Liver (tissue), 9 donors: ENCODE measurements around the gene CCDC138. TPM values are rescaled to one million over a fixed set of nuclear protein-coding genes. Genes with fewer than 3 reads are reported as not detected.

Experiments used
- DNase-seq: peaks from one replicate; pipeline ENCODE4 v3.0.0-alpha.2; 2017; ENCODE audit warnings: low spot score
- H3K27ac ChIP-seq, 2 donors: one replicate each; pipeline ENCODE4 v1.7.0; 2013; ENCODE audit warnings: inconsistent platforms in 2 of 2, low read length in 2 of 2, control low read depth in 1 of 2, low read depth in 1 of 2, mild to moderate bottlenecking in 1 of 2
- H3K27me3 ChIP-seq, 4 donors: one replicate each; pipeline versions ENCODE4 v1.6.1 to v1.7.0; 2013; ENCODE audit warnings: low read length in 3 of 4, inconsistent platforms in 1 of 4, mild to moderate bottlenecking in 1 of 4, moderate library complexity in 1 of 4; ENCODE audit not compliant: control insufficient read depth in 4 of 4, insufficient read depth in 4 of 4
- H3K36me3 ChIP-seq, 4 donors: one replicate each; pipeline versions ENCODE4 v1.6.1 to v1.7.0; 2013; ENCODE audit warnings: low read length in 3 of 4, mild to moderate bottlenecking in 3 of 4, low read depth in 1 of 4, moderate library complexity in 1 of 4; ENCODE audit not compliant: control insufficient read depth in 4 of 4, insufficient read depth in 3 of 4
- H3K4me1 ChIP-seq, 4 donors: one replicate each; pipeline versions ENCODE4 v1.6.1 to v1.7.0; 2013; ENCODE audit warnings: low read length in 3 of 4, mild to moderate bottlenecking in 3 of 4, moderate library complexity in 1 of 4; ENCODE audit not compliant: control insufficient read depth in 4 of 4, insufficient read depth in 4 of 4
- H3K4me3 ChIP-seq, 3 donors: one replicate each; pipeline versions ENCODE4 v1.6.1 to v1.7.0; 2013; ENCODE audit warnings: low read length in 3 of 3, control low read depth in 1 of 3, low read depth in 1 of 3, mild to moderate bottlenecking in 1 of 3
- H3K9ac ChIP-seq, 2 donors: one replicate each; pipeline ENCODE4 v1.7.0; 2013; ENCODE audit warnings: low read length in 2 of 2, mild to moderate bottlenecking in 2 of 2, moderate library complexity in 2 of 2, control low read depth in 1 of 2, low read depth in 1 of 2
- H3K9me3 ChIP-seq, 4 donors: one replicate each; pipeline versions ENCODE4 v1.6.1 to v1.7.0; 2013; ENCODE audit warnings: low read length in 3 of 4; ENCODE audit not compliant: control insufficient read depth in 4 of 4
- ATF3 ChIP-seq: IDR thresholded peaks from 2 replicates; pipeline ENCODE4 v1.6.1; 2016; ENCODE audit warnings: antibody characterized with exemption
- CTCF ChIP-seq: fragments of 150-350 bp; IDR thresholded peaks from 2 replicates; pipeline ENCODE4 v1.5.1; 2017; ENCODE audit warnings: improper control_type of control experiment, low read depth, low read length; ENCODE audit not compliant: missing input control
- EGR1 ChIP-seq, 2 donors: IDR thresholded peaks; 2 replicates each; pipeline ENCODE4 v1.6.1; 2016 to 2018; ENCODE audit warnings: antibody characterized with exemption in 2 of 2, low read depth in 2 of 2
- FOXA1 ChIP-seq: IDR thresholded peaks from 2 replicates; pipeline ENCODE4 v1.6.1; 2016; ENCODE audit warnings: antibody characterized with exemption
- FOXA2 ChIP-seq: IDR thresholded peaks from 2 replicates; pipeline ENCODE4 v1.6.1; 2016; ENCODE audit warnings: antibody characterized with exemption
- GABPA ChIP-seq, 2 donors: IDR thresholded peaks in 1 of 2; conservative IDR thresholded peaks in 1 of 2; 2 replicates each; pipeline ENCODE4 v1.6.1; 2016; ENCODE audit warnings: antibody characterized with exemption in 2 of 2, mild to moderate bottlenecking in 1 of 2, moderate library complexity in 1 of 2
- HNF4A ChIP-seq, 2 donors: conservative IDR thresholded peaks; 2 replicates each; pipeline ENCODE4 v1.6.1; 2016; ENCODE audit warnings: antibody characterized with exemption in 2 of 2, mild to moderate bottlenecking in 2 of 2
- HNF4G ChIP-seq: IDR thresholded peaks from 2 replicates; pipeline ENCODE4 v1.6.1; 2016; ENCODE audit warnings: antibody characterized with exemption
- JUND ChIP-seq, 2 donors: IDR thresholded peaks; 2 replicates each; pipeline ENCODE4 v1.6.1; 2016; ENCODE audit warnings: antibody characterized with exemption in 2 of 2
- MAX ChIP-seq: IDR thresholded peaks from 2 replicates; pipeline ENCODE4 v1.6.1; 2016; ENCODE audit warnings: antibody characterized with exemption
- NR2F2 ChIP-seq: IDR thresholded peaks from 2 replicates; pipeline ENCODE4 v1.6.1; 2016; ENCODE audit warnings: antibody characterized with exemption
- RAD21 ChIP-seq, 2 donors: IDR thresholded peaks; 2 replicates each; pipeline ENCODE4 v1.6.1; 2016; ENCODE audit warnings: antibody characterized with exemption in 2 of 2, mild to moderate bottlenecking in 2 of 2
- REST ChIP-seq: IDR thresholded peaks from 2 replicates; pipeline ENCODE4 v1.6.1; 2016; ENCODE audit warnings: antibody characterized with exemption, mild to moderate bottlenecking
- RXRA ChIP-seq, 2 donors: IDR thresholded peaks; 2 replicates each; pipeline ENCODE4 v1.6.1; 2017 to 2018; ENCODE audit warnings: antibody characterized with exemption in 2 of 2, mild to moderate bottlenecking in 1 of 2
- SP1 ChIP-seq: IDR thresholded peaks from 2 replicates; pipeline ENCODE4 v1.6.1; 2018; ENCODE audit warnings: antibody characterized with exemption, mild to moderate bottlenecking
- TAF1 ChIP-seq: conservative IDR thresholded peaks from 2 replicates; pipeline ENCODE4 v1.6.1; 2016; ENCODE audit warnings: antibody characterized with exemption, mild to moderate bottlenecking
- YY1 ChIP-seq: IDR thresholded peaks from 2 replicates; pipeline ENCODE4 v1.6.1; 2016; ENCODE audit warnings: antibody characterized with exemption, mild to moderate bottlenecking
- ZBTB33 ChIP-seq: IDR thresholded peaks from 2 replicates; pipeline ENCODE4 v1.6.1; 2016; ENCODE audit warnings: antibody characterized with exemption
- WGBS: extraction: QIAGEN DNeasy Blood & Tissue Kit; methylation state at CpG from one replicate; pipeline ENCODE4 v1.1.7; 2013; 5-methylcytosine and 5-hydroxymethylcytosine counted together
- polyA plus RNA-seq, 2 donors: library from polyadenylated mRNA; stranded (reverse) in 1 of 2; unstranded in 1 of 2; fragments of 200-250 nt in 1 of 2; fragments of >200 nt in 1 of 2; fragmentation: Nextera tagmentation in 1 of 2; extraction: Ambion mirVana in 1 of 2; gene quantifications; one replicate each; pipeline versions ENCODE4 v1.2.1 to v1.2.3, GENCODE V29; 2013 to 2015
- total RNA-seq, 2 donors: library from RNA; depleted of rRNA; stranded (reverse); fragments of >200 nt; gene quantifications; one replicate each; pipeline ENCODE4 v1.2.3, GENCODE V29; 2014
- donor health status: healthy.
- donor health status: healthy.
- donor health status: healthy.
- donor health status: healthy.
- donor health status: healthy.

CCDC138 gene
- total and polyA plus RNA-seq, 4 donors, result 0.76 to 5.0 (median 2.7) TPM

- H3K27ac ChIP-seq, result peak overlapping the region; percentile 92 to 93
- H3K9me3 ChIP-seq, result no peaks in the 10 kb centered on the region
- H3K36me3 ChIP-seq, result no peaks in the 10 kb centered on the region
- WGBS, result 28% methylated on average over 3 of the region's 3 CpGs
- peaks cover 1 to 33% (median 27%) of the 10 kb centered on the region in 4 donors for H3K4me1 ChIP-seq
- DNase-seq, result no peak
- TF ChIP-seq HNF4G (peak; percentile 20), YY1 (peak; percentile 70), HNF4A (conservative IDR thresholded peaks at IDR 0.05) (peak; percentile 67 to 77), REST (no peak), JUND (IDR thresholded peaks at IDR 0.05) (peak in 1 of 2 donors; percentile 11), SP1 (peak; percentile 91), GABPA (IDR thresholded peaks at IDR 0.05 in 1 of 2, conservative IDR thresholded peaks at IDR 0.05 in 1 of 2) (no peak), RXRA (IDR thresholded peaks at IDR 0.05) (peak in 1 of 2 donors; percentile 82), FOXA1 (peak; percentile 96), ATF3 (no peak), EGR1 (IDR thresholded peaks at IDR 0.05; ENCODE audit: low read depth in 2 of 2) (peak in 1 of 2 donors; percentile 26), RAD21 (IDR thresholded peaks at IDR 0.05) (peak in 1 of 2 donors; percentile 29), FOXA2 (peak; percentile 98), NR2F2 (no peak), TAF1 (peak; percentile 49), ZBTB33 (peak; percentile 68), CTCF (no peak), MAX (peak; percentile 39)
- H3K4me3 ChIP-seq, result no peak overlapping the region
- peak overlapping the region in 1 of 2 donors; percentile 16 for H3K9ac ChIP-seq
- H3K27me3 ChIP-seq, result no peaks in the 10 kb centered on the region
Observed at GRCh38 chr2:108904680-108905079, 118.1 kb downstream of the CCDC138 start.
